HuH-7.5 (cell line): ENCODE measurements around the gene SSTR3.

ENCODE experiments used
- DNase-seq: peaks from one replicate; pipeline ENCODE4 v3.0.0; 2011; ENCODE audit warnings: low spot score

The SSTR3 gene

DNA sequence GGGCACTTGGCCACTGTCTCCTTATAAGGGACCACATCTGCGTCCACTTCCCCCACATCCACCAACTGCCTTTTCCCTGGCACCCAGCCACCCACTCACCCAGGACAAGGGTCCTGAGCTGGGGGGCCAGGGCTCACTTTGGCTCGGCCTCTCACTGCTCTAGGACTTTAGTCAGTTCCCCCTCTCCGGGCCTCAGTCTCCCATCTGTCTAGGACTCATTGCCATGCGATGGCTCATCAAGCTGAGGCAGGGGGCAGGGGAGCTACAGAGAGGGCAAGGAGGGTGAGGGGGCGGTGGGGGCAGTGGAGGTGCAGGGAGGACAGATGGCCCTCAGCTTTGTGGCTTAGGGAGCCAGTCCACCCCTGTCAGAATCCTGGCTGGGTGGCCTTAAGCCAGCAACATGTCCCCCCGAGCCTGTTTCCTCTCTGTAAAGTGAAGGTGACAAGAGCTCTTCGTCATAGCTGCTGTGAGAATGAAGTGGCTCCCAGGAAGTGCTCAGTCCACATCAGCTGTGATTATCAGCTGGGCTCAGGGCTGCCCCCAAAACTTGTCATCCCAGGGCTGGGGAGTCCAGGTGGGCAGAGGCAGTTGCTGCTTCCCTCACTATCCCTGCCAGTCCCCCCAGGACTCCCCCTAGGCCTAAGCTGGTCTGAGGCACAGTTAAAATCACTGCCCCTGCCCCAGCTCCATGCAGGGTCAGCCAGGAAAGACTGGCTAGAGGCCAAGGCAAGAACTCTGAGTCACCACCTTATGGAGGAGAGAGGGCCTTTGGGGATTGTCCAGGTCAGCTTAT is 16.9 kb upstream of the SSTR3 start:
- DNase-seq, result no peak

- no peak for DNase-seq
Observed at GRCh38 chr22:37228106-37229011, 16.1 kb upstream of the SSTR3 start.

DNA sequence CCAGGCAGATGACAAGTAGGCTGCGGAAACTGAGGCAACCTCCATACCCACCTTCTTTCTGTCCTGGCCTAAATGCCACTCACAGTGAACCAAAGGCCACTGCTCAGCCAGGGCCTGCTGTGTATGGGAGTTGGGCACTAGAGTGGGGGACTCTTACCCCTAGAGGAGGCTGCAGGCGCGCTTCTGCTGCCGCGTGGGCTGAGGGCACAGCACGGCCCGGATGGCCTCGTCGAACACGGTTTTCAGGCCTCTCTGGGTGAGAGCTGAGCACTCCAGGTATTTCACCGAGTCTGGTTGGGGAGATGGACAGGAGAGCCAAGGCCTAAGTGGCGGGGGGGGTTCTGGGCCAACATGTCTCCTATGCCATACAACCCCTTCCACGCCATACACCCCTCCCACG is 14.2 kb upstream of the SSTR3 start:
- no peak for DNase-seq

DNA sequence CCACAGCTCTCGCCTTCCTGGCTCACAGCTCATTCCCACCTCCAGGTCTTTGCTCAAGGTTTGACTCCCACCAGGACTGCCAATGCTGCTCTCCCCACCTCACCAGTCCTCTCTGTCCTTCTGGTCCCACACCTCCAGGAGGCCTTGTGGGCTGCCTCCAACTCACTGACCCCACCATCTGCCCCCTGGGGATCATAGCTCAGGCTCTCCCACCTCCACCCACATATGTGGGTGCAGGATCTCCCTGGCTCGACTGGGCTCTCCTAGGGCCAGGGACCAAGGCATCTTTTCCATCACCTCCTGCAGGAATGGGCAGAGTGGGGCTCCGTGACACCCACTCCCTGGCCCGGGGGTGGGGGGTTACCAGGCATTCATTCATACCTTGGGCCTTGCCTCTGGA is 13.8 kb upstream of the SSTR3 start:
- DNase-seq, result no peak

DNA sequence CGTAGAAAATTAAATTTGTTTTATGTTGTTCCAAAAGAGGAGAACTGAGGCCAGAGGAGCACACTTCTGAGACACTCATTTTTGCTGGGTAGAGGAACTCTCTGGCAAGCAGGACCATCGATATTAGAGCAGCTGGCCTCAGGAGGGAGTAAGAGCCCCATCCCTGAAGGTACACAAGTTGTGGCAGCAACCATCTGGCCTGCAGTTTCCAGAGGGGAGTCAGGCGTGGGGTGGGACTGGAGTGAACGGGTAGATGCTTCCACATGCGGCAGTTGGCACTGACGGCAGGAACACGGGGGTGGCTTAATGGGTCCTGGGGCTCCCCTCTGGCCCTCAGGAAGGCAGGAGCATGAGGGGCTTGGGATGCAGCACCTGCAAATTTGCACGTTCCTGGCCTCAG is 13.2 kb upstream of the SSTR3 start:
- no peak for DNase-seq

DNA sequence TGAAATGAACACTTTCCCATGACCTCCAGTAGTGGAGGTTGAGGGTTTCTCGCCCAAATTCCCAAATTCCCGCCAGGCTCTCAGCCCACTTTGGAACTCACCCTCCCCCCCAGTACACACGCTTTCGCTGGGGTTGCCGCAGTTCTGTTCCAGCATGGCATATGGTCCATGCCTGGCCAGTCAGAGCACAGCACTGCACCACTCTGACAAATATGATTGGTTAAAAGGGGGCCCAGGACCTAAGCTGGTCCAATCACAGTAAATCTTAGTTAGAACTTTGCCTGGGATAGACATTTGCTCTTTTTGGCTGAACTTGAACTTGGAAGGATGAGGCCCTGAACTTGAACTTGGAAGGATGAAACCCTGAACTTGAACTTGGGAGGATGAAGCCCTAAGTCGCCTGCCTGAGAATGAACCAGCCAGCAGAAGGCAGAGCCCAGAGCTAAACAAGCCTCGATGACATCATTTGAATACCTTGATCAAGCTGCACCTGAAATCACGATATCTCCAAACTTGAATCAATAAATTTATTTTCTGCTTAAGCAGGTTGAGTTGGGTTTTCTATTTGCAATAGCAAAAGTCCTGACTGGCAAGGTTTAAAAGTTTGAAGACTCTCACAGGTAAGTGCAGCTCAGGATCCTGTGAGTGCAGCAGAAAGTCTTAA is 12.6 kb upstream of the SSTR3 start:
- no peak for DNase-seq

- no peak for DNase-seq
Observed at GRCh38 chr22:37223965-37224551, 11.8 kb upstream of the SSTR3 start.

GRCh38 chr22:37222440-37222971 is 10.2 kb upstream of the SSTR3 start:
- DNase-seq, result no peak

GRCh38 chr22:37221424-37222333 is 9.4 kb upstream of the SSTR3 start:
- no peak for DNase-seq

- no peak for DNase-seq
Observed at GRCh38 chr22:37220543-37220981, 8.3 kb upstream of the SSTR3 start.

GRCh38 chr22:37219533-37219932 is 7.3 kb upstream of the SSTR3 start:
- DNase-seq, result no peak

DNA sequence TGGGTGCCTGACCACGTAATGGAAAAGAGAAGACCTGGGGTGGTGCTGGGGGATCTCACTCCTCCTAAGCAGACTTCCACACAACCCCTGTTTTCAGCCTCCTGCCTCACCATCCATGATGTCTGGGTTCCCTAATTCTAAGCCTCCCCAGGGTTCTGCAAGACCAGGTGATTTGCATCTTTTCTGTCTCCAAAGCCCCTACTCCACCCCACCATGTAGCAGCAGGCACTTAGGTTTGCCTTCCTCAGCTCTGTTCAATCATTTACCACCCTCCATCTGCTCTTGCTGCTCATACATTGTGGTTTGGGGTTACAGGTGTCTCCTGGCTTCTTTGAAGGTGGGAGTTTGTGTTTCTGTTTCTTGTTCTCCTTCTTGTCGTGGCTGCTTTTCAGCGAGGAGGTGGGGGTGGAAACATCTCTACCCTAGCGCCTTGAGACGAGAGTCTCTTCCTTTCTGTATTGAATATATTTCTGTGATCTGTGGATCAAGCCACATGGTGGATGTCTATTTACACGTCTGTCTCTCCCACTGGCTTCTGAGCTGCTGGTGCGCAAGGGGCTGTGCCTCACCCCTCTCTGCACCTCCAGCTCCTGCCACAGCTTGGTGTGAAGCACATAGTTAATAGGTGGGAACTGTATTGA is 6.6 kb upstream of the SSTR3 start:
- no peak for DNase-seq

- DNase-seq, result no peak
Observed at GRCh38 chr22:37218399-37218770, 6.1 kb upstream of the SSTR3 start.

DNA sequence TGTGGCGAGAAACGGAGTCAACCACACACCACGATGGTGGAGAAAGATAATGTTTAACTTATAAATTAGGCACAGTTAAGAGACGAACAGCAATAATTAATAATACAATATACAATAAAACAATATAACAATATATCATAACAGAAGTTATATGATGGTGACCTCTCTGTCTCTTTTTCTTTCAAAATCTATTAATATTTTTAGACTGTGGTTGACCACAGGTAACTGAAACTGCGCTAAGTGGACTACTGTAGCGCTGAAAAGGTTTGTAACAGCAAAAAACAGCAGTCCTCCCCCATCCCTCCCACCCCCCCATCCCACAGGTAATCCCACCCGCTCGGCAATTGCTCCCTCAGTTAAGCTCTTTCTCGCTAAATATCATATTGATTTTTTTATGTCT is 3.6 kb upstream of the SSTR3 start:
- no peak for DNase-seq

DNA sequence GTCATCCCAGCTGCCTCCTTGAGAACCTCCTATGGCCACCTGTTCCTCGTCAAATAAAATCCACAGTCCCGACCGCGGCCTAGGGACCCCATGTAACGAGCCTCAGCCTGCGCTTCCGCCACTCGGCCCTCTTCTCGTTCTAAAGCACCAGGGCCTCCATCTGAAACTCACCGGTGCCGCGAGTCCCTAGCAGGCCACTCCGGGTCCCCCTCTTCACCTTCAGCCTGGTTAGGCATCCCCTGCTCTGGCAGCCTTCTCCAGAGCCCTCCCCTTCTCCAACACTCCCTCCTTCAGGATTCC is 2.4 kb upstream of the SSTR3 start:
- no peak for DNase-seq

DNA sequence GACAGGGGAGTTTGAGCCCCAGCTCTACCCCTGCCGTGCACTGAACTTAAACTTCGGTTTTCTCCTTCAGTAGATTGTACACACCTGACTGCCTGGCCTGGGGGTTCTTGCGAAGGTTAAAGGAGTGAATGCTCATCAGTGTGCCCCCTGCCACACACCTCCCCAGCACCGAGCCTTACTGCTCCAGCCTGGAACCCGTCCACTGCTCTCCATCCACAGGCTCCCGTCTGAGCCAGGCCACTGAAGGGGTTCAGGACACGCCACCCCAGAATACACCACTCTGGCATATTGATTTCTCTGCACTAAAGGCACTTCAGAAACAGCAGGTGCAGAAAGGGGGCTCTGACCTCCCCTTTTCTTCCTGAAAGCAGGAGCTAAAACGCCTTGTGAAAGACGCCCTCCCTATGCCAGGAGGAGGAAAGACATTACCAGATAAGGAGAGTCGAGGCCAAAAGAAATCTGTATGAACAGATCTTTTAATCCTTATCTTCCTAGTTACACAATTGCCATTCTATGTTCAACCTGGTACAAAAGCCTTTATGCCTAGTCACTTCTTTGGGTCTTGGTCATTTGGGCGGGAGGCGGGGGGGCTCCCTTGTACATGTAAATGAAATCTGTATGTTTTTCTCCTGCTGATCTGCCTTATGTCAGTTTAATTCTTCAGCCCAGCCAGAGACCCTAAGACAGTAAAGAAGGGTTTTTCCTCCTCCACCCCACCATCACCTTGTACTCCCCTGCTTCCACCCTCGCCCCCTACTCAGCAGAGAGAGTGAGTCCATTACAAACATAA is 1.9 kb upstream of the SSTR3 start:
- no peak for DNase-seq

DNA sequence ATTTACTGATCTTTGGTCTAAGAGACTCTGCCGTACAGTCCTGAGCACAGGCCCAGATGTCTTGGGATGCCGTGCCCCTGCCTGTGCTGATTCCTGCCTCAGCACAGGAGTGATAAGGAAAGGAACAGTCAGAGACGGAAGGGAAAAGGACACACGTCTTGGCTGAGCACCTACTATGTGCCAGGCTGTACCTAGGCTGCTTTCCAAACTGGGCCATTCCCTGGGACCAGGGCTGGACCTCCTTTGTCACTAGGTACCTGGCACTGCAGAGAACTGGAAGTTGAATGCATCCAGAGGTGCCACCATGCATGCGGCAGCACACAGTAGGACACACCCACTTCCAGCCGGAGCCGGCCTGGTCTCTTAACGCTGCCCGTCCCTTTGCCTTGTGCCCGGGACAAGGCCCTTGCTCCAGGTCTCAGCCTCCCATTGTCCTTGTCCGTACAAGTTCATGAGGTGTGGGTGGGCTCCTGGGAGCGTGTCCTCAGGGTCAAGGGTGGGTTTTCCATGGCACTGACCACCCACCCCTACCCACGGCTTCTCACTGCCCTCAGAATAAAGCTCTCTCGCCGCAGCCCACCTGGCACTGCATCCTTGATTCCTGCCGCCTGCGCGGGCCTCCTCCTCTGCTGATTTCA is 1.1 kb upstream of the SSTR3 start:
- DNase-seq, result no peak

DNA sequence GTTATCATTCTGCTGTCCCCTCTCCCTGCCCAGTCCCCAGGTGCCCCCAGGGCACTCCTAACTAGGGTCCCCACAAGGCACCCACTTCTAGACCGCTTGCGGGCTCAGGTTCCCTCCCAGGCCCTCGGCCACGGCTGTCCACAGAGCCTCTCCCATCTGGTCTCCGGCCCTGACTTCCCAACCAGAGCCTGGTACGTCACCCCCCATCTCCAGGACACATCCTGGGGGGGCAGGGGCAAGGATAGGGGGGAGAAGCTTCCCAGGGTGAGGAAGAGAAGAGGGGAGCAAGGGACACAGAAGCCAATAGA is 457 bp downstream of the SSTR3 start:
- DNase-seq, result no peak

- DNase-seq, result no peak
Observed at GRCh38 chr22:37211075-37211865, 1.0 kb downstream of the SSTR3 start.
